Astrocyte (in vitro differentiated cells and primary cell): Measurements from ENCODE around the gene PRDM8. TPM values are rescaled to one million over a fixed set of nuclear protein-coding genes. Genes with fewer than 3 reads are reported as not detected.

Experiments used
- DNase-seq: peaks from one replicate; pipeline ENCODE4 v3.0.0-alpha.2; 2010; ENCODE audit warnings: low read depth
- FAIRE-seq: peaks from 2 replicates; lab custom pipeline; 2011; peaks lifted over from hg19 to GRCh38; lab: Jason Lieb, UNC
- H2AFZ ChIP-seq: 2 replicates; pipeline ENCODE4 v1.6.0; 2012; ENCODE audit warnings: low read depth, low read length, inconsistent platforms
- H3K27ac ChIP-seq: 2 replicates; pipeline ENCODE4 v1.5.1; 2011; ENCODE audit warnings: low read depth, low read length, inconsistent platforms
- H3K27me3 ChIP-seq: 2 replicates; pipeline ENCODE4 v1.6.0; 2011; ENCODE audit warnings: low read length, inconsistent platforms; ENCODE audit not compliant: insufficient read depth
- H3K36me3 ChIP-seq: 2 replicates; pipeline ENCODE4 v1.5.1; 2011; ENCODE audit warnings: low read length, inconsistent platforms; ENCODE audit not compliant: insufficient read depth
- H3K4me1 ChIP-seq: 2 replicates; pipeline ENCODE4 v1.5.1; 2011; ENCODE audit warnings: low read length, inconsistent platforms; ENCODE audit not compliant: insufficient read depth
- H3K4me2 ChIP-seq: 2 replicates; pipeline ENCODE4 v1.6.0; 2012; ENCODE audit warnings: low read length, inconsistent platforms
- H3K4me3 ChIP-seq: 2 replicates; pipeline ENCODE4 v1.5.1; 2011; ENCODE audit warnings: low read depth, mild to moderate bottlenecking, low read length, inconsistent platforms; ENCODE audit not compliant: insufficient read depth
- H3K79me2 ChIP-seq: 2 replicates; pipeline ENCODE4 v1.6.0; 2012; ENCODE audit warnings: mild to moderate bottlenecking, low read length, inconsistent platforms; ENCODE audit not compliant: insufficient read depth
- H3K9ac ChIP-seq: 2 replicates; pipeline ENCODE4 v1.6.0; 2012; ENCODE audit warnings: mild to moderate bottlenecking, low read length, inconsistent platforms
- H3K9me3 ChIP-seq: 2 replicates; pipeline ENCODE4 v1.5.1; 2012; ENCODE audit warnings: low read depth, mild to moderate bottlenecking, low read length, inconsistent platforms; ENCODE audit not compliant: insufficient read depth
- H4K20me1 ChIP-seq: 2 replicates; pipeline ENCODE4 v1.6.0; 2012; ENCODE audit warnings: low read length, inconsistent platforms; ENCODE audit not compliant: insufficient read depth
- H3K27ac Mint-ChIP-seq: one replicate; pipeline ENCODE4 v1.8.0; 2021; ENCODE audit warnings: mild to moderate bottlenecking, mixed read lengths; ENCODE audit not compliant: unreplicated experiment
- H3K27me3 Mint-ChIP-seq: one replicate; pipeline ENCODE4 v1.8.0; 2021; ENCODE audit warnings: low read depth, mixed read lengths; ENCODE audit not compliant: unreplicated experiment
- H3K36me3 Mint-ChIP-seq: one replicate; pipeline ENCODE4 v1.8.0; 2021; ENCODE audit warnings: low read depth, mixed read lengths; ENCODE audit not compliant: unreplicated experiment
- H3K4me1 Mint-ChIP-seq: one replicate; pipeline ENCODE4 v1.8.0; 2021; ENCODE audit warnings: low read depth, mixed read lengths; ENCODE audit not compliant: unreplicated experiment
- H3K4me3 Mint-ChIP-seq: one replicate; pipeline ENCODE4 v1.8.0; 2021; ENCODE audit warnings: mild to moderate bottlenecking, moderate library complexity, mixed read lengths; ENCODE audit not compliant: unreplicated experiment
- H3K9me3 Mint-ChIP-seq: one replicate; pipeline ENCODE4 v1.8.0; 2021; ENCODE audit warnings: mild to moderate bottlenecking, mixed read lengths; ENCODE audit not compliant: unreplicated experiment
- CTCF ChIP-seq: IDR thresholded peaks from 2 replicates; pipeline ENCODE4 v1.5.1; 2011; ENCODE audit warnings: low read depth, mild to moderate bottlenecking, inconsistent platforms, low read length, moderate library complexity; ENCODE audit not compliant: insufficient read depth
- EZH2 ChIP-seq: IDR thresholded peaks from 2 replicates; pipeline ENCODE4 v1.6.1; 2012; ENCODE audit warnings: mild to moderate bottlenecking, low read length, inconsistent platforms; ENCODE audit not compliant: insufficient read depth
- total RNA-seq: library from RNA; stranded (reverse); gene quantifications from 2 replicates; pipeline ENCODE4 v1.2.1, GENCODE V29; 2021

PRDM8 gene
- total RNA-seq, 1 donor from 2014 or later, result 0.25 TPM

- Histone ChIP-seq H3K4me3 (no peak overlapping the region), H2AFZ (peak overlapping the region; percentile 79), H3K27me3 (no peaks in the 10 kb centered on the region), H3K4me2 (peak overlapping the region; percentile 69), H3K79me2 (no peaks in the 10 kb centered on the region), H4K20me1 (no peaks in the 10 kb centered on the region), H3K36me3 (no peaks in the 10 kb centered on the region), H3K9me3 (peaks cover 4% of the 10 kb centered on the region), H3K9ac (no peak overlapping the region), H3K27ac (no peak overlapping the region), H3K4me1 (peaks cover 9% of the 10 kb centered on the region)
- FAIRE-seq (no peak), DNase-seq (no peak)
- H3K9me3 Mint-ChIP-seq, result peaks cover 7% of the 10 kb centered on the region
- TF ChIP-seq CTCF, result no peak
- no peak for TF ChIP-seq EZH2
- peaks cover 62% of the 10 kb centered on the region for H3K27me3 Mint-ChIP-seq
- no peak overlapping the region for H3K4me3 Mint-ChIP-seq
- H3K27ac Mint-ChIP-seq, result no peak overlapping the region
- peaks cover 5% of the 10 kb centered on the region for H3K36me3 Mint-ChIP-seq
- H3K4me1 Mint-ChIP-seq, result no peaks in the 10 kb centered on the region
Measured at GRCh38 chr4:80206521-80207171, 9.3 kb downstream of the PRDM8 start.

GRCh38 chr4:80207172-80207583 lies 9.9 kb downstream of the PRDM8 start:
- no peaks in the 10 kb centered on the region for H3K4me1 Mint-ChIP-seq
- Histone ChIP-seq H3K4me2 (peak overlapping the region; percentile 69), H3K36me3 (no peaks in the 10 kb centered on the region), H3K79me2 (no peaks in the 10 kb centered on the region), H3K4me3 (no peak overlapping the region), H3K27me3 (no peaks in the 10 kb centered on the region), H4K20me1 (no peaks in the 10 kb centered on the region), H3K27ac (no peak overlapping the region), H2AFZ (peak overlapping the region; percentile 79), H3K4me1 (peaks cover 5% of the 10 kb centered on the region), H3K9me3 (peaks cover 4% of the 10 kb centered on the region), H3K9ac (no peak overlapping the region)
- DNase-seq (no peak), FAIRE-seq (no peak)
- H3K4me3 Mint-ChIP-seq, result no peak overlapping the region
- peaks cover 5% of the 10 kb centered on the region for H3K36me3 Mint-ChIP-seq
- TF ChIP-seq EZH2 (no peak), CTCF (no peak)
- H3K27ac Mint-ChIP-seq, result no peak overlapping the region
- H3K9me3 Mint-ChIP-seq, result peaks cover 7% of the 10 kb centered on the region
- H3K27me3 Mint-ChIP-seq, result peaks cover 60% of the 10 kb centered on the region

GRCh38 chr4:80207664-80208063 lies 10.4 kb downstream of the PRDM8 start:
- peak overlapping the region; percentile 69 for H3K4me2 ChIP-seq

More at GRCh38 chr4:80207664-80208063, 10.4 kb downstream of the PRDM8 start:
- H3K9me3 Mint-ChIP-seq, result peaks cover 7% of the 10 kb centered on the region
- peaks cover 5% of the 10 kb centered on the region for H3K36me3 Mint-ChIP-seq
- no peak overlapping the region for H3K9ac ChIP-seq
- no peaks in the 10 kb centered on the region for H3K36me3 ChIP-seq
- peaks cover 4% of the 10 kb centered on the region for H3K9me3 ChIP-seq
- no peak overlapping the region for H3K4me3 ChIP-seq
- H3K4me3 Mint-ChIP-seq, result no peak overlapping the region
- FAIRE-seq (no peak), DNase-seq (no peak)
- peaks cover 60% of the 10 kb centered on the region for H3K27me3 Mint-ChIP-seq
- TF ChIP-seq CTCF (no peak), EZH2 (no peak)
- no peaks in the 10 kb centered on the region for H3K27me3 ChIP-seq
- H4K20me1 ChIP-seq, result no peaks in the 10 kb centered on the region
- H3K4me1 Mint-ChIP-seq, result no peaks in the 10 kb centered on the region
- H3K4me1 ChIP-seq, result peaks cover 5% of the 10 kb centered on the region
- H3K27ac Mint-ChIP-seq, result no peak overlapping the region
- H3K27ac ChIP-seq, result no peak overlapping the region
- H2AFZ ChIP-seq, result peak overlapping the region; percentile 79
- no peaks in the 10 kb centered on the region for H3K79me2 ChIP-seq
